SK-N-MC (cell line): Measurements from ENCODE around the gene PPIL6.
A peak's percentile ranks its signal among the peaks of the same experiment; 100 is the strongest.

Experiments used
- DNase-seq: peaks from one replicate; pipeline ENCODE4 v3.0.0-alpha.2; 2011; ENCODE audit warnings: low read depth, low spot score
- H3K27ac ChIP-seq: fragments of 200-600 bp; sonication (generic); 2 replicates; pipeline ENCODE4 v1.5.1; 2016; ENCODE audit warnings: mixed run types
- H3K36me3 ChIP-seq: fragments of 200-600 bp; sonication (generic); 2 replicates; pipeline ENCODE4 v1.6.1; 2017; ENCODE audit warnings: antibody characterized with exemption, low read length, mixed read lengths; ENCODE audit not compliant: insufficient read depth
- H3K4me3 ChIP-seq: fragments of 200-600 bp; sonication (generic); 2 replicates; pipeline ENCODE4 v1.5.1; 2016
- H3K9ac ChIP-seq: fragments of 200-600 bp; sonication (generic); 2 replicates; pipeline ENCODE4 v1.8.0; 2017; ENCODE audit warnings: mixed run types, mixed read lengths; ENCODE audit not compliant: insufficient read length
- H3K9me3 ChIP-seq: fragments of 200-600 bp; sonication (generic); 2 replicates; pipeline ENCODE4 v1.6.1; 2017; ENCODE audit warnings: low read depth, mild to moderate bottlenecking, antibody characterized with exemption, low read length, moderate library complexity, mixed read lengths
- EZH2 ChIP-seq: fragments of 200-600 bp; sonication (generic); IDR thresholded peaks from one replicate; pipeline ENCODE4 v1.6.1; 2017; ENCODE audit warnings: antibody characterized with exemption
- FOXP2 ChIP-seq: optimal IDR thresholded peaks from 2 replicates; pipeline ENCODE3; 2011; ENCODE audit warnings: mild to moderate bottlenecking, moderate library complexity; ENCODE audit not compliant: insufficient read depth; ENCODE audit errors: extremely low read length, control extremely low read depth
- POLR2AphosphoS5 ChIP-seq: IDR thresholded peaks from 2 replicates; pipeline ENCODE4 v1.6.1; 2012; ENCODE audit warnings: mild to moderate bottlenecking, low read depth, low read length, borderline replicate concordance

PPIL6 gene

GRCh38 chr6:109453594-109454495, 13.4 kb upstream of the PPIL6 start:
- Histone ChIP-seq H3K27ac (peak overlapping the region; percentile 57; the same call in 1 of the 2 replicates), H3K9ac (no peak overlapping the region), H3K4me3 (peak overlapping the region; percentile 84), H3K36me3 (no peaks in the 10 kb centered on the region), H3K9me3 (no peaks in the 10 kb centered on the region)
- DNase-seq: no peak
- TF ChIP-seq POLR2AphosphoS5 (no peak), EZH2 (no peak), FOXP2 (no peak)

- no peak overlapping the region for H3K9ac ChIP-seq
- TF ChIP-seq EZH2: no peak
- no peak for TF ChIP-seq FOXP2
- TF ChIP-seq POLR2AphosphoS5: no peak
- H3K27ac ChIP-seq: no peak overlapping the region
- H3K36me3 ChIP-seq: no peaks in the 10 kb centered on the region
- no peak overlapping the region for H3K4me3 ChIP-seq
- no peaks in the 10 kb centered on the region for H3K9me3 ChIP-seq
- no peak for DNase-seq
Measured at GRCh38 chr6:109453156-109453555, 12.7 kb upstream of the PPIL6 start.

GRCh38 chr6:109452181-109452580, 11.8 kb upstream of the PPIL6 start:
- H3K27ac ChIP-seq: no peak overlapping the region
- TF ChIP-seq POLR2AphosphoS5 (no peak), EZH2 (no peak), FOXP2 (no peak)
- H3K4me3 ChIP-seq: no peak overlapping the region
- H3K36me3 ChIP-seq: no peaks in the 10 kb centered on the region
- DNase-seq: no peak
- H3K9me3 ChIP-seq: no peaks in the 10 kb centered on the region
- no peak overlapping the region for H3K9ac ChIP-seq

- Histone ChIP-seq H3K9ac (no peak overlapping the region), H3K9me3 (no peaks in the 10 kb centered on the region), H3K27ac (no peak overlapping the region), H3K4me3 (no peak overlapping the region), H3K36me3 (no peaks in the 10 kb centered on the region)
- no peak for DNase-seq
- TF ChIP-seq POLR2AphosphoS5: no peak
- no peak for TF ChIP-seq EZH2
- no peak for TF ChIP-seq FOXP2
Measured at GRCh38 chr6:109451376-109451775, 10.9 kb upstream of the PPIL6 start.

GRCh38 chr6:109450801-109451200, 10.4 kb upstream of the PPIL6 start:
- DNase-seq: no peak
- H3K36me3 ChIP-seq: no peaks in the 10 kb centered on the region
- H3K27ac ChIP-seq: no peak overlapping the region
- no peak for TF ChIP-seq FOXP2
- TF ChIP-seq EZH2: no peak
- no peak overlapping the region for H3K4me3 ChIP-seq
- H3K9me3 ChIP-seq: no peaks in the 10 kb centered on the region
- no peak overlapping the region for H3K9ac ChIP-seq

GRCh38 chr6:109449795-109450673, 9.6 kb upstream of the PPIL6 start:
- Histone ChIP-seq H3K9ac (no peak overlapping the region), H3K4me3 (no peak overlapping the region)
- no peak for DNase-seq

GRCh38 chr6:109449064-109449794, 8.8 kb upstream of the PPIL6 start:
- Histone ChIP-seq H3K36me3 (peaks cover 6% of the 10 kb centered on the region; the same call in 1 of the 2 replicates), H3K27ac (no peak overlapping the region), H3K9me3 (no peaks in the 10 kb centered on the region), H3K4me3 (no peak overlapping the region), H3K9ac (no peak overlapping the region)
- TF ChIP-seq EZH2: no peak
- no peak for TF ChIP-seq FOXP2
- no peak for TF ChIP-seq POLR2AphosphoS5
- no peak for DNase-seq

More at GRCh38 chr6:109449795-109450673, 9.6 kb upstream of the PPIL6 start:
- TF ChIP-seq EZH2 (no peak), FOXP2 (no peak), POLR2AphosphoS5 (no peak)
- H3K9me3 ChIP-seq: no peaks in the 10 kb centered on the region
- H3K27ac ChIP-seq: no peak overlapping the region
- peaks cover 3% of the 10 kb centered on the region; the same call in 1 of the 2 replicates for H3K36me3 ChIP-seq

- TF ChIP-seq EZH2 (no peak), POLR2AphosphoS5 (no peak), FOXP2 (no peak)
- H3K9me3 ChIP-seq: no peaks in the 10 kb centered on the region
- H3K27ac ChIP-seq: no peak overlapping the region
- peaks cover 6% of the 10 kb centered on the region; the same call in 1 of the 2 replicates for H3K36me3 ChIP-seq
- H3K9ac ChIP-seq: no peak overlapping the region
- no peak overlapping the region for H3K4me3 ChIP-seq
- DNase-seq: no peak
Measured at GRCh38 chr6:109448615-109449014, 8.2 kb upstream of the PPIL6 start.
